ENCODE data around the gene CNOT11. TPM values are rescaled to one million over a fixed set of nuclear protein-coding genes. Genes with fewer than 3 reads are reported as not detected.
"Not testable (repeated sequence)": the region's sequence is repeated elsewhere in the genome, so short reads cannot be mapped to it uniquely, and the experiment has no call there.

The CNOT11 gene
- total RNA-seq, 2 donors from 2014 or later = 58.3 to 71.1 TPM

GRCh38 chr2:101234169-101234938 is 18.3 kb upstream of the CNOT11 start:
- no peaks in the 10 kb centered on the region for H3K4me1 ChIP-seq
- H3K27ac ChIP-seq = no peak overlapping the region
- H3K9me3 ChIP-seq = no peaks in the 10 kb centered on the region
- intact Hi-C loops (cut with DNase I) = no loop called here
- H3K27me3 ChIP-seq = no peaks in the 10 kb centered on the region
- DNase-seq = no peak
- no peak overlapping the region for H3K9ac ChIP-seq (ENCODE audit: low read depth in 2 of 2, low read length in 2 of 2)
- no peaks in the 10 kb centered on the region for H3K36me3 ChIP-seq
- H3K4me3 ChIP-seq = no peak overlapping the region
- no peak for TF ChIP-seq CTCF (IDR thresholded peaks at IDR 0.05)

- H3K27me3 ChIP-seq; H3K4me3 ChIP-seq; H3K9ac ChIP-seq (ENCODE audit: low read depth in 2 of 2, low read length in 2 of 2); DNase-seq; H3K27ac ChIP-seq; H3K9me3 ChIP-seq; intact Hi-C loops (cut with DNase I); H3K36me3 ChIP-seq; H3K4me1 ChIP-seq: not testable (repeated sequence)
These were observed 16.7 kb upstream of the CNOT11 start for GRCh38 chr2:101235956-101236355.

GRCh38 chr2:101237944-101238343 is 14.7 kb upstream of the CNOT11 start:
- H3K36me3 ChIP-seq; H3K9me3 ChIP-seq; H3K27ac ChIP-seq; DNase-seq; H3K9ac ChIP-seq (ENCODE audit: low read depth in 2 of 2, low read length in 2 of 2); H3K4me3 ChIP-seq; H3K27me3 ChIP-seq; intact Hi-C loops (cut with DNase I); H3K4me1 ChIP-seq: not testable (repeated sequence)

- no peaks in the 10 kb centered on the region for H3K4me1 ChIP-seq
- TF ChIP-seq CTCF (IDR thresholded peaks at IDR 0.05) = no peak
- DNase-seq = peak; percentile 79
- H3K36me3 ChIP-seq = no peaks in the 10 kb centered on the region
- peak overlapping the region in 1 of 2 donors; percentile 40 for H3K9ac ChIP-seq (ENCODE audit: low read depth in 2 of 2, low read length in 2 of 2)
- H3K27me3 ChIP-seq = no peaks in the 10 kb centered on the region
- intact Hi-C loops (cut with DNase I) = no loop called here
- no peak overlapping the region for H3K4me3 ChIP-seq
- H3K9me3 ChIP-seq = no peaks in the 10 kb centered on the region
- peak overlapping the region; percentile 70 for H3K27ac ChIP-seq
These were observed 13.5 kb upstream of the CNOT11 start for GRCh38 chr2:101238930-101239759.

GRCh38 chr2:101239760-101240118 is 12.9 kb upstream of the CNOT11 start:
- H3K36me3 ChIP-seq; H3K9me3 ChIP-seq; H3K27me3 ChIP-seq; H3K4me1 ChIP-seq; DNase-seq; intact Hi-C loops (cut with DNase I); H3K4me3 ChIP-seq: not testable (repeated sequence)
- H3K27ac ChIP-seq = peak overlapping the region; percentile 70
- peak overlapping the region in 1 of 2 donors; percentile 40 for H3K9ac ChIP-seq (ENCODE audit: low read depth in 2 of 2, low read length in 2 of 2)

- TF ChIP-seq CTCF (IDR thresholded peaks at IDR 0.05) = peak; percentile 44
- DNase-seq = peak; percentile 31
These were observed 12.0 kb upstream of the CNOT11 start for GRCh38 chr2:101240694-101241093.

GRCh38 chr2:101241158-101241557 is 11.5 kb upstream of the CNOT11 start:
- Histone ChIP-seq H3K4me3 (no peak overlapping the region), H3K27me3 (no peaks in the 10 kb centered on the region), H3K36me3 (no peaks in the 10 kb centered on the region), H3K9ac (ENCODE audit: low read depth in 2 of 2, low read length in 2 of 2) (no peak overlapping the region), H3K27ac (no peak overlapping the region), H3K4me1 (no peaks in the 10 kb centered on the region), H3K9me3 (no peaks in the 10 kb centered on the region)
- DNase-seq = no peak
- intact Hi-C loops (cut with DNase I) = no loop called here
- TF ChIP-seq CTCF (IDR thresholded peaks at IDR 0.05) = no peak

More at GRCh38 chr2:101240694-101241093, 12.0 kb upstream of the CNOT11 start:
- intact Hi-C loops (cut with DNase I); H3K36me3 ChIP-seq; H3K4me1 ChIP-seq; H3K27me3 ChIP-seq; H3K4me3 ChIP-seq; H3K9ac ChIP-seq (ENCODE audit: low read depth in 2 of 2, low read length in 2 of 2); H3K9me3 ChIP-seq: not testable (repeated sequence)
- H3K27ac ChIP-seq = peak overlapping the region; percentile 70

GRCh38 chr2:101244373-101244772 is 8.3 kb upstream of the CNOT11 start:
- H3K9ac ChIP-seq (ENCODE audit: low read depth in 2 of 2, low read length in 2 of 2); H3K36me3 ChIP-seq; intact Hi-C loops (cut with DNase I); H3K4me1 ChIP-seq; H3K4me3 ChIP-seq; H3K9me3 ChIP-seq; H3K27ac ChIP-seq; DNase-seq; H3K27me3 ChIP-seq: not testable (repeated sequence)

GRCh38 chr2:101244899-101245298 is 7.8 kb upstream of the CNOT11 start:
- H3K4me3 ChIP-seq; H3K27me3 ChIP-seq; H3K27ac ChIP-seq; intact Hi-C loops (cut with DNase I); H3K9ac ChIP-seq (ENCODE audit: low read depth in 2 of 2, low read length in 2 of 2); H3K4me1 ChIP-seq; DNase-seq; H3K36me3 ChIP-seq; H3K9me3 ChIP-seq: not testable (repeated sequence)

All from colonic mucosa (tissue), 4 donors.